Ishikawa (cell line): ENCODE results near the gene CAMTA1.

Experiments
- CEBPB ChIP-seq: IDR thresholded peaks from 2 replicates; pipeline ENCODE4 v1.6.1; 2012
- CREB1 ChIP-seq: IDR thresholded peaks from 2 replicates; pipeline ENCODE4 v1.6.1; 2012; ENCODE audit warnings: low read depth
- EGR1 ChIP-seq: IDR thresholded peaks from 2 replicates; pipeline ENCODE4 v1.6.1; 2012
- EP300 ChIP-seq: IDR thresholded peaks from 2 replicates; pipeline ENCODE4 v1.6.1; 2012; ENCODE audit warnings: borderline replicate concordance
- FOXM1 ChIP-seq: IDR thresholded peaks from 2 replicates; pipeline ENCODE4 v1.6.1; 2012; ENCODE audit warnings: low read depth, borderline replicate concordance
- NFIC ChIP-seq: IDR thresholded peaks from 2 replicates; pipeline ENCODE4 v1.6.1; 2012
- RAD21 ChIP-seq: IDR thresholded peaks from 2 replicates; pipeline ENCODE4 v1.6.1; 2012; ENCODE audit warnings: low read depth
- TAF1 ChIP-seq: IDR thresholded peaks from 2 replicates; pipeline ENCODE4 v1.6.1; 2012; ENCODE audit warnings: low read depth, mild to moderate bottlenecking
- TCF12 ChIP-seq: IDR thresholded peaks from 2 replicates; pipeline ENCODE4 v1.6.1; 2012; ENCODE audit warnings: low read depth
- TEAD4 ChIP-seq: IDR thresholded peaks from 2 replicates; pipeline ENCODE4 v1.6.1; 2012
- YY1 ChIP-seq: IDR thresholded peaks from 2 replicates; pipeline ENCODE4 v1.6.1; 2012; ENCODE audit warnings: low read depth
- ZBTB7A ChIP-seq: IDR thresholded peaks from 2 replicates; pipeline ENCODE4 v1.6.1; 2012; ENCODE audit warnings: low read depth
- TF ChIP-seq, protein P1 (sequence below): IDR thresholded peaks from 2 replicates; pipeline ENCODE4 v1.6.1; 2012; ENCODE audit warnings: low read depth, mild to moderate bottlenecking
- TF ChIP-seq, protein P2 (sequence below): IDR thresholded peaks from 2 replicates; pipeline ENCODE4 v1.6.1; 2012
- TF ChIP-seq, protein P3 (sequence below): IDR thresholded peaks from 2 replicates; pipeline ENCODE4 v1.6.1; 2012

The CAMTA1 gene

DNA sequence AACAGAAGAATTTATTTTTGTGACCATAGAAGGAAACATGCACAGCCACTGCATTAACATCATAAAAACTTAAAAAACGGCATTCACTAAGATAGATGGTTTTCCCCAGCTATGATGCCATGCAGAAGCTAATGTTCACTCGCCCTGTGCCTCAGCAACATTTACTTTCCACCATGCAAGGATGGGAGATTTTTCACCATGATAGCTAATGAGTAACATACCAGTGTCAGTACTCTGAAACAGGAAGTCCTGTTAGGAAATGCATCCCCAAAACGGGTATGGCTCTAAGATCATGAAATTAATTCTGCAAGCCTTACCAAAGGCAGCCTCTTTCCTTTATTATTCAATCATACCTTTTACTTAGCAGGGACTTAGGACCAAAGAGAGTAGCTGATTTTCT lies 968.4 kb downstream of the CAMTA1 start:
- TF ChIP-seq NFIC, result no peak
- TF ChIP-seq, protein P1, sequence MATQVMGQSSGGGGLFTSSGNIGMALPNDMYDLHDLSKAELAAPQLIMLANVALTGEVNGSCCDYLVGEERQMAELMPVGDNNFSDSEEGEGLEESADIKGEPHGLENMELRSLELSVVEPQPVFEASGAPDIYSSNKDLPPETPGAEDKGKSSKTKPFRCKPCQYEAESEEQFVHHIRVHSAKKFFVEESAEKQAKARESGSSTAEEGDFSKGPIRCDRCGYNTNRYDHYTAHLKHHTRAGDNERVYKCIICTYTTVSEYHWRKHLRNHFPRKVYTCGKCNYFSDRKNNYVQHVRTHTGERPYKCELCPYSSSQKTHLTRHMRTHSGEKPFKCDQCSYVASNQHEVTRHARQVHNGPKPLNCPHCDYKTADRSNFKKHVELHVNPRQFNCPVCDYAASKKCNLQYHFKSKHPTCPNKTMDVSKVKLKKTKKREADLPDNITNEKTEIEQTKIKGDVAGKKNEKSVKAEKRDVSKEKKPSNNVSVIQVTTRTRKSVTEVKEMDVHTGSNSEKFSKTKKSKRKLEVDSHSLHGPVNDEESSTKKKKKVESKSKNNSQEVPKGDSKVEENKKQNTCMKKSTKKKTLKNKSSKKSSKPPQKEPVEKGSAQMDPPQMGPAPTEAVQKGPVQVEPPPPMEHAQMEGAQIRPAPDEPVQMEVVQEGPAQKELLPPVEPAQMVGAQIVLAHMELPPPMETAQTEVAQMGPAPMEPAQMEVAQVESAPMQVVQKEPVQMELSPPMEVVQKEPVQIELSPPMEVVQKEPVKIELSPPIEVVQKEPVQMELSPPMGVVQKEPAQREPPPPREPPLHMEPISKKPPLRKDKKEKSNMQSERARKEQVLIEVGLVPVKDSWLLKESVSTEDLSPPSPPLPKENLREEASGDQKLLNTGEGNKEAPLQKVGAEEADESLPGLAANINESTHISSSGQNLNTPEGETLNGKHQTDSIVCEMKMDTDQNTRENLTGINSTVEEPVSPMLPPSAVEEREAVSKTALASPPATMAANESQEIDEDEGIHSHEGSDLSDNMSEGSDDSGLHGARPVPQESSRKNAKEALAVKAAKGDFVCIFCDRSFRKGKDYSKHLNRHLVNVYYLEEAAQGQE, result no peak
- TF ChIP-seq TCF12, result no peak
- no peak for TF ChIP-seq CEBPB
- no peak for TF ChIP-seq FOXM1
- TF ChIP-seq ZBTB7A, result no peak
- TF ChIP-seq, protein P2, sequence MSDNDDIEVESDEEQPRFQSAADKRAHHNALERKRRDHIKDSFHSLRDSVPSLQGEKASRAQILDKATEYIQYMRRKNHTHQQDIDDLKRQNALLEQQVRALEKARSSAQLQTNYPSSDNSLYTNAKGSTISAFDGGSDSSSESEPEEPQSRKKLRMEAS, result no peak
- TF ChIP-seq EGR1, result no peak
- TF ChIP-seq YY1, result no peak
- no peak for TF ChIP-seq RAD21
- TF ChIP-seq CREB1, result no peak

DNA sequence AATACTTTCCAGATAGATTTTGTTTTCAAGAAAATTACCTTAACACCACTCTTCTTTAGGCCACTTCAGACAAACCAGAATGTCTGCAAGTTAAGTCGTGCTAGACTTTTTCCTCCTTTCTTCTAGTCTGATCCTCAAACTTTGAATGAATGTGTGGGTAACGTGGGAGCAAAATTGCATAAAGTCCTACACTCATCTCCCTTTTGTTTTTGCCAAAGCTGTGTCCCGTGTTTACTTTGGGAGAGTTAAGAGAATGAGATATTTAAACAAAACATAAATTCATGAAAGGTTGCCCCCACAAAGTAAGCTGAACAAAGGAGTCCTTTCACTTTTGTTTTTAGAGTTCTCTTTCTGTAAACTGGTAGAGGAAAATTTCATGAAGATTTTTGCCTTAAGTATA lies 969.0 kb downstream of the CAMTA1 start:
- TF ChIP-seq FOXM1 (no peak), NFIC (no peak), ZBTB7A (no peak), TEAD4 (no peak), TAF1 (no peak), YY1 (no peak), TCF12 (no peak), EP300 (no peak), CREB1 (no peak)
- TF ChIP-seq, protein P1, result no peak
- TF ChIP-seq, protein P3, sequence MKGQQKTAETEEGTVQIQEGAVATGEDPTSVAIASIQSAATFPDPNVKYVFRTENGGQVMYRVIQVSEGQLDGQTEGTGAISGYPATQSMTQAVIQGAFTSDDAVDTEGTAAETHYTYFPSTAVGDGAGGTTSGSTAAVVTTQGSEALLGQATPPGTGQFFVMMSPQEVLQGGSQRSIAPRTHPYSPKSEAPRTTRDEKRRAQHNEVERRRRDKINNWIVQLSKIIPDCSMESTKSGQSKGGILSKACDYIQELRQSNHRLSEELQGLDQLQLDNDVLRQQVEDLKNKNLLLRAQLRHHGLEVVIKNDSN, result no peak

DNA sequence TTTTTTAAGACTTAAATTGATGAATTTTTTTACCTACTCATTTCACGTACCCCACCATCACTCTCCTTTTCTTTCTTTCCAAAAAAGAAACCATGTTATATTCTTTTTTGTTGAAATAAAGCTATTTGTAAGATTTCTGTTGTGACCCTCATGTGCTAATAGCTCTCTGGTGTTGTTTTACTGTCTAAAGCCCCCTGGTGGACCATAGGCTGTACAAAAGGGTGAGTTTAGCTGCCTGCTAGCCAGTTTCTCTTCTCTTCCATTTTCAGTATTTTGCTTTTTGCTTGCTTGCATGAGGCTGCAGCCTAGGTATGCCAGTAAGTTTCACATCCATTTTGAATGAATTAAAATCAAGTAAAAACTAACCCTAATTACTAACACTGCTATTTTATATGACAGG lies 970.2 kb downstream of the CAMTA1 start:
- no peak for TF ChIP-seq TEAD4
- no peak for TF ChIP-seq CEBPB

DNA sequence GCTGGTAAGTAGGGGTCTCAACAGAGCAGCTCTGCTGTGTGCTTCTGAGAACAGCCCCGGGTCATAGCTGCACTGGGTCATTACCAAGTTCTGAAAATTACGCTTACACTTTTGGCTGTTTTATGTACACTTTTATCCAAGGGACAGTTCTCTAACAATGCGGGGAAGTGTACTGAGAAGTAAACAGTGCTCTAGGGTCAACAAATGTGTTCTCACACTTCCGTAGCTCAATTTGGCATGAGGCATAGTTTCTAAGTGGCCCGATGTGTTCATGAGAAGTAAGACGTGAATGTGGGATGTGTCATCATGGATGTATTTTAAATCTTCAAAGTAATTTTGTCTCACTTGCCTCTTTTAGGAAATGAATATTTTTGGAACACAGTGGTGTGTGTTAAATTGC lies 975.0 kb downstream of the CAMTA1 start:
- no peak for TF ChIP-seq CREB1
- TF ChIP-seq, protein P3, result no peak
- TF ChIP-seq NFIC, result no peak
- no peak for TF ChIP-seq ZBTB7A
- TF ChIP-seq EGR1, result no peak
- TF ChIP-seq TCF12, result no peak
- TF ChIP-seq, protein P1, result no peak
- TF ChIP-seq TAF1, result no peak
- TF ChIP-seq EP300, result no peak
- TF ChIP-seq, protein P2, result no peak
- TF ChIP-seq TEAD4, result no peak
- TF ChIP-seq CEBPB, result no peak

DNA sequence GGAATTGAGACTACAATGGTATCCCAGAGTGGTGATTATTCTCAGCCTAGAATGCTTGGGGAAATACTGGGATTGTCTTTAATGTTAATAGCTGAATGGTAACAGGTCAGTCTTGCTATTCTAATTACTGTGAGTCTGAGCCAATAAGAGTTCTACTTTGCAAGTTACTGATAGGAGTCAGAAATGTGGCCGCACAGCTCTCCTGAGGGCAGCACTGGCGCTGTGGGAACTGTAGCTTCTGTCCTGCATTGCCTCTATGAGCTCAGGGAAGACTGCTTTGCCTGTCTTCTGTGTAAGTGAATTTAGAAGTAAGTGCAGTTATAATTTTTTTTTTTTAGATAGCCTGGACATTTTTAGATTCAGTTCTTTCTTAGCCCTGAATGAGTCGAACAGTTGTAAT lies 975.8 kb downstream of the CAMTA1 start:
- TF ChIP-seq TAF1, result no peak
- TF ChIP-seq, protein P1, result no peak
- no peak for TF ChIP-seq RAD21
- TF ChIP-seq ZBTB7A, result no peak
- TF ChIP-seq NFIC, result no peak
- TF ChIP-seq EP300, result no peak
- TF ChIP-seq TCF12, result no peak
- TF ChIP-seq, protein P3, result no peak
- TF ChIP-seq YY1, result no peak
- TF ChIP-seq, protein P2, result no peak
